ENCODE results near the gene ITM2B.

DNA sequence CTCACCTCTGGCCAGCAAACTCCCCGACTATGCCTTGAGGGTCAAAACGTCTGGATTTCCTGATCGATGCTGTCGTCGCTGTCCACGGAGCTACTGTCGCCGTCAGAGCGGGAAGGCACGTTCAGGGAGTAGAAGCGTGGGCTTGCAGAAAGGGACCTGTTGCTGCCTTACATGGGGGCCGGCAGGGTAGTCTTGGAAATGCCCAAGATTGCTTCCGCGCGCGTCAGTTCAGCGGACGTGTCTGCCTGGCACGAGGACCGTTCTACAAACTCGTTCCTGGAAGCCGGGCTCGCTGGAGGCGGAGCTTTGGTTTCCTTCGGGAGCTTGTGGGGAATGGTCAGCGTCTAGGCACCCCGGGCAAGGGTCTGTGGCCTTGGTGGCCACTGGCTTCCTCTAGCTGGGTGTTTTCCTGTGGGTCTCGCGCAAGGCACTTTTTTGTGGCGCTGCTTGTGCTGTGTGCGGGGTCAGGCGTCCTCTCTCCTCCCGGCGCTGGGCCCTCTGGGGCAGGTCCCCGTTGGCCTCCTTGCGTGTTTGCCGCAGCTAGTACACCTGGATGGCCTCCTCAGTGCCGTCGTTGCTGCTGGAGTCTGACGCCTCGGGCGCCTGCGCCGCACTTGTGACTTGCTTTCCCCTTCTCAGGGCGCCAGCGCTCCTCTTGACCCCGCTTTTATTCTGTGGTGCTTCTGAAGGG is 86.0 kb downstream of the ITM2B start:
- TF ChIP-seq, protein P1, sequence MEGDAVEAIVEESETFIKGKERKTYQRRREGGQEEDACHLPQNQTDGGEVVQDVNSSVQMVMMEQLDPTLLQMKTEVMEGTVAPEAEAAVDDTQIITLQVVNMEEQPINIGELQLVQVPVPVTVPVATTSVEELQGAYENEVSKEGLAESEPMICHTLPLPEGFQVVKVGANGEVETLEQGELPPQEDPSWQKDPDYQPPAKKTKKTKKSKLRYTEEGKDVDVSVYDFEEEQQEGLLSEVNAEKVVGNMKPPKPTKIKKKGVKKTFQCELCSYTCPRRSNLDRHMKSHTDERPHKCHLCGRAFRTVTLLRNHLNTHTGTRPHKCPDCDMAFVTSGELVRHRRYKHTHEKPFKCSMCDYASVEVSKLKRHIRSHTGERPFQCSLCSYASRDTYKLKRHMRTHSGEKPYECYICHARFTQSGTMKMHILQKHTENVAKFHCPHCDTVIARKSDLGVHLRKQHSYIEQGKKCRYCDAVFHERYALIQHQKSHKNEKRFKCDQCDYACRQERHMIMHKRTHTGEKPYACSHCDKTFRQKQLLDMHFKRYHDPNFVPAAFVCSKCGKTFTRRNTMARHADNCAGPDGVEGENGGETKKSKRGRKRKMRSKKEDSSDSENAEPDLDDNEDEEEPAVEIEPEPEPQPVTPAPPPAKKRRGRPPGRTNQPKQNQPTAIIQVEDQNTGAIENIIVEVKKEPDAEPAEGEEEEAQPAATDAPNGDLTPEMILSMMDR (IDR thresholded peaks at IDR 0.05) = no peak
- no peak for TF ChIP-seq POLR2A (IDR thresholded peaks at IDR 0.05)

Data from Peyer's patch (tissue), 4 donors.